HG02571 (cell line): ENCODE data around the gene GBX1.

Source experiments
- ATAC-seq: cut with Tn5 transposase; IDR thresholded peaks from one replicate; pipeline ENCODE4 v1.9.1; 2021; ENCODE audit warnings: mild to moderate bottlenecking, moderate library complexity; ENCODE audit not compliant: unreplicated experiment

The GBX1 gene

DNA sequence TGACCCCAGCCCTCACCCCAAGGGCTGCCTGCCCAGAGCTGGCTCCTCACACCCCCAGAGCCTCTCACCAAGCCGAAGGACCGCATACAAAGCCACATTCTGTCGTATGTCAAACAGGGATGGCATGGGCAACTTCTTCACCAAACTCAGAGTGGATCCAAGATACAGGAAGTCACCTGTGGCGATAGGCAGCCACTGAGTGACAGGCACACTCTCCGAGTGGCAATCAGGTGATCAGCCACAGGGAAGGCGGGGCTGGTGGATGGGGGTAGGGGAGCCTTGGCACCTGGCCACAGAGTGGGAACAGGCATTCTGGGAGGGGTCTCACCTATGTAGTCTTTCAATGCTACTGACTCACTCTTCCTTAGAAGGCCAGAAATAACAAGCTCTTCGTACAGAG lies 26.7 kb upstream of the GBX1 start:
- no peak for ATAC-seq

DNA sequence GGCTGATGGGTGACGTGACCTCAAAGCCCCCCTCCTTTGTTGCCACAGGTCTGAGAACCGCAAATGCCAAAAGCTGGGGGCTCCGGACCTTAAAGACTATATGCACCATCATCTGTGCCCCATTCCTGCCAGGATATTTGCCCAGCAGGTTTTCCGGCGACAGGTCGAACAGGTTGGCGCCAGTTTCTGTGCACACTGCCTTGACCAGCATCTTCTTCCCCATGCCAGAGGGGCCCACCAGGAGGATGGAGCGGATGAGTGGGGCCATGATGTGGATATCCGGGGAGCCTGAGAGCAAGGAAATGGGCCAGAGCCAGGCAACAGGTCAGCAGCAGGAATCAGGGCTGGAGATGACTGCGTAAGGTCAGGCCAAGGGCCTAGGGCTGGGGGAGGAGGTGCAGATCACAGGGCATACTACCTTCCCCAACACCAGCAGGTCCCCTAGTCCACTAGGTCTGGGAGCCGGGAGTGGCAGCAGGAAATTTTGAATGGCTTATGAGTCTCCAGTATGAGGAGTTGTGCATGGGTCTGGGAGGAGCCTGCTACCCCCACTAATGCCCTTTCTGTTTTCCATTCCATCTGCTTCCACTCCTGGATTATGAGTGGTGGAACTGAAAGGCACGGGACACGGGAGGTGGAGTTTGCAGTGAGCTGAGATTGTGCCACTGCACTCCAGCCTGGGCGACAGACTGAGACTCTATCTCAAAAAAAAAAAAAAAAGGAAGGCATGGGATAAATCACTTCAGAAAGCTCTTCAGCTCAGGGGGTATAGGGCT lies 25.9 kb upstream of the GBX1 start:
- ATAC-seq = no peak

DNA sequence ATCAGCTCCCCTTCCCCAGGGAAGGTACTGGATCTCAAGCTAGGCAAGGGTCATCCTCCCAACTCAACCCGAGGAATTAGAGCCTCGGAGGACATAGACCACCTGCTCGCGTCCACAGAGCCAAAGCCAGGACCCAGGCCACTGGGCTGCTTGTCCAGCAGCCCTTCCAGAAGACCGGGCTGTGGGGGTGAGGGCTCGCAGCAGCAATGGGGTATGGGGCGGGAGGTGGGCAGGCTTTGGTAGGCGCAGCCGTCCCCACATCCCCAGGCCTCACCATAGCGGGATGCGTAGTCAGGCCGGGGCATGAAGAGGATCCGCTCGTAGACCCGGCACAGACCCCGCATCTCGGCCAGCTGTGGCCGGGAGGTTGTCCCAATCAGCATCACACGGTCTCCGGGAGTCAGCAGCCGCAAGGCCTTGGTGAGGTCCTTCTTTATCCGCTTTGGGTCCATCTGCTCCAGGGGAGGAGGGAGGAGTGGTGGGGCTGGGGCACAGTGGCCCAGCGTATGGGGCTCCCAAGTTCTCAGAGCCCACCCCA lies 24.6 kb upstream of the GBX1 start:
- no peak for ATAC-seq

- ATAC-seq = no peak
These were observed 24.1 kb upstream of the GBX1 start for GRCh38 chr7:151191544-151191943.

DNA sequence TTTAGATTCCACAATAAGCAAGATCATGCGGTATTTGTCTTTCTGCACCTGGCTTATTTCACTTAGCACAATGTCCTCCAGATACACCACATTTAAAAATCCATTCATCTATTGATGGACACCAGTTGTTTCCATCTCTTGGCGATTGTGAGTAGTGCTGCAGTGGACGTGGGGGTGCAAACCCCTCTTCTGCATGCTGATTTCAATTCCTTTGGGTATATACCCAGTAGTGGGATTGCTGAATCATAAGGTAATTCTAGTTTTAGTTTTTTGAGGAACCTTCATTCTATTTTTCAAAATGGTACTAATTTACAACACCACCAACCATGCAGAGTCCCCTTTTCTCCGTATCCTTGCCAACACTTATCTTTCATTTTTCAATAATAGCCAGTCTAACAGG lies 21.5 kb upstream of the GBX1 start:
- no peak for ATAC-seq

- ATAC-seq = no peak
These were observed 20.7 kb upstream of the GBX1 start for GRCh38 chr7:151188252-151188542.

DNA sequence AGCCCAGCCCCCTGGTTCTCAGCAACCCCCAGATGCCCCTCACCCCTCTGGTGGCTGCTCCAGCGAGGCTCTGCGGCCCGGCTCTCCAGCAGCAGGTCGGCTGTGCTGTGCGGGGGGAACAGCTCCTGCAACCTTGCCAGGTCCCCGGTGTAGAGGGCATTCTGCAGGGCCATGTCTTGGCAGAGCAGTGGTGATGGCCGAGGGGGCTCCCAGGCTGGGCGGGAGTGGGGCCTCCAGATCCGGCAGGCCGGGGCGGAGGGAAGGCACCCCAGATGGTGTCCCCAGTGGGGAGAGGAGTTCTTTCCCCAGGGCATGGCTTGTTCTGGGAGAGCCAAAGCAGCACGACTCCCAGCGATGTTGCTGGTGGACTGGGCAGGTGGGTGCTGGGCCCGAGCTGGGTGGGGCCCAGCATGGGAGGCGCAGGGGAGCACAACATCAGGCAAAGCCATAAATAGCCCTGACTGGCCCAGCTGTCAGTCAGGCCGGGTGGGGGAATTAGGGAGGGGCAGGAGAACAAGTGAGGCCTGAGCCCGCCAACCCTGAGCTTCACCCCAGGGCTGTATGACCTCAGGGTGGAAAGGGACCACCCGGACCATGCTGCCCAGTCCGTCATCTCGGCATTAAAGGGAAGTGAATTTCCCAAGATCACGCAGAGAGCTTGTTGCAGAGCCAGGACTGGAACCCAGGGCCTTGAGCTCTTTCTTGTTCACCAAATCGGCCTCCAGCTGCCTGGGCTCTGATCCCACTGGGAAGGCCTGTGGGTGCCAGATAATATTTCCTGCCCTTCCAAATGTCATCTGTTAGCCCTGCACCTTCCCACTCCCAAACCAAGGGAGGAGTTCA lies 20.1 kb upstream of the GBX1 start:
- ATAC-seq = no peak

- ATAC-seq = no peak
These were observed 19.3 kb upstream of the GBX1 start, which contains the start of gene ASB10 for GRCh38 chr7:151186640-151187408. TSS of gene ASB10 (minus strand) at chr7:151187250. CDS start at chr7:151187130, 120 bp downstream.

DNA sequence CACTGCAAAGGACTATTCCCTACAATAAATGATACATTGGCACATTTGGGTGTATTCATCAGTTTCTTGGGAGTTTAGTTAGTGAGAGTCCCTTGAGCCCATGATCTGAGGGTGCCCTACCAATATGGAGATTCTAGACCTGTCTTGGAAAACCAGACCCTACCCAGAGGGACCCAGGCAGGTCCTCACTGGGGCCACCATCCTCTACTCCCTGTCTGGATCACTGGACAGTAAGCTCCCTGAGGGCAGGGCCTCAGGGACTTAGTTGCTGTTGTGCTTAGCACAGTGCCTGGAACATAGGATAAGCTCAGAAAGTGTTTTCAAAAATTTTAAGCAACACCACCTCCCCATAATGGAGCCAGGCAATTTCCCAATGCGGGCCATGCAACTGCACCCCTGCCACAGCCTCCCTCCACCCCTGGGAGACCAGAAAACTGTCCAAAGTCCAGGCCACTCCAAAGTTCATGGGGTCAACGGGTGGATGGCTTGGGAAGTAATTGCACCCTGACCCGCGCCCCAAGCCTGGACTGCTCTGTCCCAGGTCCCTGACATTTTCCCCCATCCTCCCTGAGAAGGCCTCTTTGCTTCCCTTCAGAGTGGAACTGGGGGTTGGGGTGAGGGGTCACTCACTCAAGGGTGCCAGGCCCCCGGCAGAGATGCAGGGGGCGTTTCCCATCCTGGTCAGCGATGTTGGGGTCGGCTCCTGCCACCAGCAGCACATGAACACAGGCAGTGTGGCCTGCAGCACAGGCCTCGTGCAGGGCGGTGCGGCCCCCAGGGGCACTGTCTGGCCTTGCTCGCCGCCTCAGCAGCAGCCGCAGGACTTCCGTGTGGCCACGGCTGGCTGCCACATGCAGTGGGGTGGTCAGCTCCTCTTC lies 18.5 kb upstream of the GBX1 start:
- ATAC-seq = no peak

- no peak for ATAC-seq
These were observed 13.5 kb upstream of the GBX1 start for GRCh38 chr7:151181011-151181431.

- ATAC-seq = no peak
These were observed 12.5 kb upstream of the GBX1 start for GRCh38 chr7:151179946-151180345.

DNA sequence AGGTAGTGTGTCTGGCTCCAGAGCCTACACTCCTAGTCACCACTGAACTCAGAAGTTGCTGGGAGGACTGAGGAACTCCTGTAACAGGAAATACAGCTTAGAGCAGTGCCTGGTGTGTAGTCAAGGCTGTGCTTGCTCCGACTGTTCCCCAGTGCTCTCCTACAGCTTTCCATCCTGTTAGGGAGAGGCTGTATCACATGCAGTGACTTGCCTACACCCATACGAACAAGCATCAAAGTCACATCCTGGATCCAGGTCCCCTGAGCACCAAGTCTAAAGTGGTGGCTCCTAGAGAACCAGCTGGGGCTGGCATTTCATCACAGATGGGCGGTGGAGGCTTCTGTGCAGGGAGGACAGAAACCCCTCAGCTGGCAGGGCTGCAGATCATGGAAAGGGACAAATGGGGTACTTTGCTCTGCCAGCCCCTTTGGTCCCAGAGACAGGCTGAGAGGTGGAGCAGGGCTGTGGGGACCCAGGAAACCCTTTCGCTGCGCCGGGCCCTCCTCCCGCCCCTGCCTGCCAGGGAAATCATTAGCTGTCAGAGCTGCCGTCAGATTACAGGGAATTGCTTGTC lies 11.9 kb upstream of the GBX1 start:
- no peak for ATAC-seq

- no peak for ATAC-seq
These were observed 11.3 kb upstream of the GBX1 start for GRCh38 chr7:151178831-151179230.

- ATAC-seq = no peak
These were observed 10.7 kb upstream of the GBX1 start for GRCh38 chr7:151178236-151178635.

- ATAC-seq = no peak
These were observed 9.8 kb upstream of the GBX1 start for GRCh38 chr7:151177310-151177709.

DNA sequence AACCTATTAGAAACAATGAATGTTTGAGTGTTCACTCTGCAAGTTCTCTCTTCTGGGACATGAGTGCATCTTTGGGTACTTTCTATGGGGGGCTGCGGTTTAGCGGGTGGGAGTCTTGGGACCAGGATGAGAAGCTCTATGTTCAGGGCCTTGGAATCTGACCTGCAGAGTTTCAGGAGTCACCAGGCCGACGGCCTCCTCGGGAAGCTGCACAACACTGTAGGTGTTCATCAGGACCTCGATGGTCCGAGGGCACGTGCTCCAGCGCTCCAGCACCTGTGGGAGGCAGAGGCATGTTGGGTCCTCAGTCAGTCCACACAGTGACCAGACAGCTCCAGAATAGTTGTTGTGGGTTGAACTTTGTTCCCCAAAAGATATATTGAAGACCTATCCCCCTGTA lies 8.9 kb upstream of the GBX1 start:
- no peak for ATAC-seq

- no peak for ATAC-seq
These were observed 8.4 kb upstream of the GBX1 start for GRCh38 chr7:151175793-151176311.

DNA sequence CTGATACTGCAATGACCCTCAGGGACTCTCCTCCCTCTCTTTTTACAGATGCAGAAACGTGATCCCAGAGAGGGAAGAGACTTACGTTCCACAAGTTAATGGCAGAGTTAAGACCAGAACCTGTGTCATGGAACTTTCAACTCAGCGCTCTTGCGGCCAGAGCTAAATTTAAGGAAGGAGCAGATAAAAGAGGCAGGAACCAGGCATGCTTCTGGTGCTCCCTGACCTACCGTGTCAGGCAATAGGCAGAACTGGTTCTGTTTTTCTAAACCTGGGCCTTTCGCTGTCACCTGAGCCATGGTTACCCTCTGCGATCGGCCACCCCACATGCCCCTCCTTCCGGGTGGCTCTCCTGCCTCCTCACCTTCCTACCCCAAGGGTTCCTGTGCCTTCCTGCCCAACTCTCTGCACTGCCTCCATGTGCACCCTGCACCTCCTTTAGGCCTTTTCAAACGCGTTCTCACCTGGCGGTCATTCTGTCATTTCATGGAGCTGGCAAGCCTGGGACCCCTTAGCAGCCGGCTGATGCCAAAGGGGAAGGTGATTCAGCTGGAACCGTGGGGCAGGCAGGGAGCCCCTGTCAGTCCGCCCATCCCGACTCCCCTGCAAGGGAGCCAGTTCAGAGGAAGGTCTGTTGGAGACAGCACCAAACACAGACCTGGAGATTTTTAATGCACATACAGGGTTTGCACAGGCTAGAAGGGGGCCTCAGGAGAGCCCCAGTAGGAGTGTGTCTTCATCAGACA lies 7.7 kb upstream of the GBX1 start:
- no peak for ATAC-seq
